Thymus (tissue), 11 donors: ENCODE data around the gene AGO4. TPM values are rescaled to one million over a fixed set of nuclear protein-coding genes. Genes with fewer than 3 reads are reported as not detected.
A peak's percentile ranks its signal among the peaks of the same experiment; 100 is the strongest.

ENCODE experiments used
- DNase-seq, 9 donors: peaks; one replicate each; pipeline ENCODE4 v3.0.0-alpha.2; 2013; ENCODE audit warnings: low spot score in 9 of 9, low read depth in 6 of 9, missing footprints in 1 of 9
- H3K27ac ChIP-seq, 2 donors: one replicate each; pipeline ENCODE4 v1.5.1; 2013; ENCODE audit warnings: control low read depth in 1 of 2, low read depth in 1 of 2, low read length in 1 of 2, mild to moderate bottlenecking in 1 of 2, moderate library complexity in 1 of 2
- H3K27me3 ChIP-seq, 2 donors: one replicate each; pipeline ENCODE4 v1.5.1; 2013; ENCODE audit warnings: low read length in 1 of 2; ENCODE audit not compliant: control insufficient read depth in 2 of 2, insufficient read depth in 1 of 2
- H3K36me3 ChIP-seq, 2 donors: one replicate each; pipeline ENCODE4 v1.5.1; 2013; ENCODE audit warnings: low read length in 1 of 2, mild to moderate bottlenecking in 1 of 2, moderate library complexity in 1 of 2; ENCODE audit not compliant: control insufficient read depth in 2 of 2, insufficient read depth in 2 of 2
- H3K4me1 ChIP-seq, 2 donors: one replicate each; pipeline ENCODE4 v1.5.1; 2013; ENCODE audit warnings: low read length in 2 of 2; ENCODE audit not compliant: control insufficient read depth in 2 of 2, insufficient read depth in 2 of 2
- H3K4me3 ChIP-seq, 2 donors: one replicate each; pipeline ENCODE4 v1.5.1; 2013; ENCODE audit warnings: low read length in 2 of 2, control low read depth in 1 of 2, mild to moderate bottlenecking in 1 of 2
- H3K9me3 ChIP-seq, 2 donors: one replicate each; pipeline ENCODE4 v1.5.1; 2013; ENCODE audit warnings: low read length in 1 of 2, mild to moderate bottlenecking in 1 of 2; ENCODE audit not compliant: control insufficient read depth in 2 of 2, insufficient read depth in 1 of 2
- WGBS: extraction: QIAGEN DNeasy Blood & Tissue Kit; methylation state at CpG from one replicate; pipeline ENCODE4 v1.1.7; 2013; 5-methylcytosine and 5-hydroxymethylcytosine counted together
- polyA plus RNA-seq: library from polyadenylated mRNA; stranded (reverse); fragments of 200-250 nt; gene quantifications from one replicate; pipeline ENCODE4 v1.2.3, GENCODE V29; 2013
- total RNA-seq: library from RNA; stranded (reverse); fragments of 120-200 nt; gene quantifications from one replicate; pipeline ENCODE4 v1.2.4, GENCODE V29; 2013
- donor health status: healthy.

The AGO4 gene
- total and polyA plus RNA-seq, 2 donors: 6.8 to 10.2 TPM

GRCh38 chr1:35835398-35835797, 27.6 kb downstream of the AGO4 start:
- Histone ChIP-seq H3K9me3 (no peaks in the 10 kb centered on the region), H3K36me3 (peaks cover 6 to 14% of the 10 kb centered on the region in 2 donors), H3K4me1 (no peaks in the 10 kb centered on the region), H3K27me3 (no peaks in the 10 kb centered on the region), H3K27ac (no peak overlapping the region), H3K4me3 (no peak overlapping the region)
- no peak for DNase-seq
- WGBS: 92% methylated on average over 2 of the region's 2 CpGs

- Histone ChIP-seq H3K27ac (no peak overlapping the region), H3K4me3 (no peak overlapping the region), H3K4me1 (no peaks in the 10 kb centered on the region), H3K27me3 (no peaks in the 10 kb centered on the region), H3K9me3 (no peaks in the 10 kb centered on the region), H3K36me3 (peaks cover 11 to 14% of the 10 kb centered on the region in 2 donors)
- WGBS: 100% methylated on average over 1 of the region's 1 CpG
- no peak for DNase-seq
Measured at GRCh38 chr1:35836734-35837133, 28.9 kb downstream of the AGO4 start.

GRCh38 chr1:35838693-35839245, 31.0 kb downstream of the AGO4 start:
- Histone ChIP-seq H3K27ac (no peak overlapping the region), H3K36me3 (peaks cover 19 to 23% of the 10 kb centered on the region in 2 donors), H3K9me3 (no peaks in the 10 kb centered on the region), H3K4me1 (no peaks in the 10 kb centered on the region), H3K27me3 (no peaks in the 10 kb centered on the region), H3K4me3 (no peak overlapping the region)
- 96% methylated on average over 8 of the region's 8 CpGs for WGBS
- DNase-seq: no peak

GRCh38 chr1:35844826-35845225, 37.0 kb downstream of the AGO4 start:
- no peaks in the 10 kb centered on the region for H3K27me3 ChIP-seq
- 99% methylated on average over 1 of the region's 1 CpG for WGBS
- no peaks in the 10 kb centered on the region for H3K9me3 ChIP-seq
- H3K4me1 ChIP-seq: no peaks in the 10 kb centered on the region
- no peak overlapping the region for H3K4me3 ChIP-seq
- H3K27ac ChIP-seq: no peak overlapping the region
- DNase-seq: no peak
- peaks cover 13 to 19% of the 10 kb centered on the region in 2 donors for H3K36me3 ChIP-seq

GRCh38 chr1:35845766-35846165, 38.0 kb downstream of the AGO4 start:
- Histone ChIP-seq H3K27ac (no peak overlapping the region), H3K4me3 (no peak overlapping the region), H3K4me1 (no peaks in the 10 kb centered on the region), H3K9me3 (no peaks in the 10 kb centered on the region), H3K27me3 (no peaks in the 10 kb centered on the region), H3K36me3 (peaks cover 14 to 19% of the 10 kb centered on the region in 2 donors)
- DNase-seq: no peak
- WGBS: 95% methylated on average over 1 of the region's 1 CpG

- no peak overlapping the region for H3K27ac ChIP-seq
- WGBS: 100% methylated on average over 1 of the region's 1 CpG
- DNase-seq: no peak
Measured at GRCh38 chr1:35847935-35848565, 40.2 kb downstream of the AGO4 start.

GRCh38 chr1:35850051-35850450, 42.2 kb downstream of the AGO4 start:
- H3K36me3 ChIP-seq: peaks cover 6 to 15% of the 10 kb centered on the region in 2 donors
- H3K27me3 ChIP-seq: no peaks in the 10 kb centered on the region
- H3K4me3 ChIP-seq: no peak overlapping the region
- no peak for DNase-seq
- WGBS: 92% methylated on average over 2 of the region's 2 CpGs
- H3K9me3 ChIP-seq: no peaks in the 10 kb centered on the region
- H3K27ac ChIP-seq: no peak overlapping the region
- no peaks in the 10 kb centered on the region for H3K4me1 ChIP-seq

More at GRCh38 chr1:35847935-35848565, 40.2 kb downstream of the AGO4 start:
- Histone ChIP-seq H3K4me1 (no peaks in the 10 kb centered on the region), H3K27me3 (no peaks in the 10 kb centered on the region), H3K36me3 (peaks cover 3 to 11% of the 10 kb centered on the region in 2 donors), H3K9me3 (no peaks in the 10 kb centered on the region), H3K4me3 (no peak overlapping the region)

- H3K36me3 ChIP-seq: peaks cover 10 to 19% of the 10 kb centered on the region in 2 donors
Measured at GRCh38 chr1:35850716-35851115, 42.9 kb downstream of the AGO4 start.

GRCh38 chr1:35851132-35851869, 43.5 kb downstream of the AGO4 start:
- no peak for DNase-seq
- H3K36me3 ChIP-seq: peaks cover 16 to 22% of the 10 kb centered on the region in 2 donors
- peak overlapping the region in 1 of 2 donors; percentile 19 for H3K27ac ChIP-seq
- H3K27me3 ChIP-seq: no peaks in the 10 kb centered on the region
- no peaks in the 10 kb centered on the region for H3K4me1 ChIP-seq
- no peaks in the 10 kb centered on the region for H3K9me3 ChIP-seq
- whole genome bisulfite sequencing: 95% methylated on average over 3 of the region's 3 CpGs
- H3K4me3 ChIP-seq: no peak overlapping the region

More at GRCh38 chr1:35850716-35851115, 42.9 kb downstream of the AGO4 start:
- H3K4me1 ChIP-seq: no peaks in the 10 kb centered on the region
- DNase-seq: no peak
- no peaks in the 10 kb centered on the region for H3K9me3 ChIP-seq
- H3K27ac ChIP-seq: no peak overlapping the region
- WGBS: 94% methylated on average over 5 of the region's 5 CpGs
- H3K4me3 ChIP-seq: no peak overlapping the region
- H3K27me3 ChIP-seq: no peaks in the 10 kb centered on the region
